CD8-positive, alpha-beta memory T cell (primary cell): ENCODE measurements around the gene COLEC11. TPM values are rescaled to one million over a fixed set of nuclear protein-coding genes. Genes with fewer than 3 reads are reported as not detected.
"Not testable (repeated sequence)": the region's sequence is repeated elsewhere in the genome, so short reads cannot be mapped to it uniquely, and the experiment has no call there.

Experiments used
- CTCF ChIA-PET: fragments of 350-600 bp; sonication (Branson Sonifier 250); formaldehyde crosslinking; loops from one replicate; lab custom pipeline; 2021; ENCODE audit warnings: antibody characterized with exemption; lab: Charles Lee
- POLR2A ChIA-PET: fragments of 350-600 bp; sonication (Branson Sonifier 250); formaldehyde crosslinking; loops from one replicate; lab custom pipeline; 2021; ENCODE audit warnings: antibody characterized with exemption; lab: Charles Lee
- DNase-seq, 5 donors: peaks; one replicate each; pipeline versions ENCODE4 v3.0.0 to v3.0.0-alpha.2; 2020 to 2022; ENCODE audit warnings: mixed read lengths in 1 of 5
- H3K27ac ChIP-seq: one replicate; pipeline ENCODE4 v1.7.0; 2013; ENCODE audit warnings: low read depth, mild to moderate bottlenecking, low read length, moderate library complexity
- H3K27me3 ChIP-seq: 2 replicates; pipeline ENCODE4 v1.7.0; 2013; ENCODE audit warnings: low read length, mild to moderate bottlenecking; ENCODE audit not compliant: insufficient read depth, poor library complexity, severe bottlenecking
- H3K36me3 ChIP-seq: 2 replicates; pipeline ENCODE4 v1.7.0; 2013; ENCODE audit warnings: mild to moderate bottlenecking, low read length, moderate library complexity; ENCODE audit not compliant: insufficient read depth
- H3K4me1 ChIP-seq: 2 replicates; pipeline ENCODE4 v1.7.0; 2013; ENCODE audit warnings: mild to moderate bottlenecking, low read length, moderate library complexity; ENCODE audit not compliant: insufficient read depth
- H3K4me3 ChIP-seq: 2 replicates; pipeline ENCODE4 v1.7.0; 2013; ENCODE audit warnings: mild to moderate bottlenecking, low read length
- H3K9me3 ChIP-seq: 2 replicates; pipeline ENCODE4 v1.7.0; 2013; ENCODE audit warnings: mild to moderate bottlenecking, low read length
- H3K27ac Mint-ChIP-seq, 8 donors: one replicate each; pipeline ENCODE4 v1.8.0; 2020 to 2021; ENCODE audit warnings: mixed read lengths in 8 of 8, mild to moderate bottlenecking in 6 of 8, inconsistent platforms in 3 of 8, moderate library complexity in 3 of 8
- H3K27me3 Mint-ChIP-seq, 2 donors: one replicate each; pipeline ENCODE4 v1.8.0; 2020 to 2021; ENCODE audit warnings: mixed read lengths in 2 of 2, mild to moderate bottlenecking in 1 of 2, moderate library complexity in 1 of 2
- H3K36me3 Mint-ChIP-seq, 3 donors: one replicate each; pipeline ENCODE4 v1.8.0; 2020 to 2021; ENCODE audit warnings: mixed read lengths in 3 of 3, inconsistent platforms in 1 of 3, mild to moderate bottlenecking in 1 of 3
- H3K4me1 Mint-ChIP-seq, 3 donors: one replicate each; pipeline ENCODE4 v1.8.0; 2020 to 2021; ENCODE audit warnings: mixed read lengths in 3 of 3, inconsistent platforms in 1 of 3, mild to moderate bottlenecking in 1 of 3
- H3K4me3 Mint-ChIP-seq, 7 donors: one replicate each; pipeline ENCODE4 v1.8.0; 2020 to 2021; ENCODE audit warnings: mixed read lengths in 7 of 7, mild to moderate bottlenecking in 6 of 7, moderate library complexity in 4 of 7, inconsistent platforms in 2 of 7
- H3K9me3 Mint-ChIP-seq, 5 donors: one replicate each; pipeline ENCODE4 v1.8.0; 2020 to 2022; ENCODE audit warnings: mixed read lengths in 5 of 5, mild to moderate bottlenecking in 3 of 5, moderate library complexity in 2 of 5, inconsistent platforms in 1 of 5
- polyA plus RNA-seq: library from polyadenylated mRNA; unstranded; fragments of 300-500 nt; fragmentation: Illumina TruSeq; gene quantifications from one replicate; pipeline ENCODE4 v1.2.3, GENCODE V29; 2021
- total RNA-seq, 2 experiments: library from RNA; stranded (reverse); gene quantifications; one replicate each; pipeline ENCODE4 v1.2.3, GENCODE V29; 2021

COLEC11 gene
- total and polyA plus RNA-seq, 3 experiments from 2014 or later, result 0.24 to 0.29 TPM; not detected in 1

DNA sequence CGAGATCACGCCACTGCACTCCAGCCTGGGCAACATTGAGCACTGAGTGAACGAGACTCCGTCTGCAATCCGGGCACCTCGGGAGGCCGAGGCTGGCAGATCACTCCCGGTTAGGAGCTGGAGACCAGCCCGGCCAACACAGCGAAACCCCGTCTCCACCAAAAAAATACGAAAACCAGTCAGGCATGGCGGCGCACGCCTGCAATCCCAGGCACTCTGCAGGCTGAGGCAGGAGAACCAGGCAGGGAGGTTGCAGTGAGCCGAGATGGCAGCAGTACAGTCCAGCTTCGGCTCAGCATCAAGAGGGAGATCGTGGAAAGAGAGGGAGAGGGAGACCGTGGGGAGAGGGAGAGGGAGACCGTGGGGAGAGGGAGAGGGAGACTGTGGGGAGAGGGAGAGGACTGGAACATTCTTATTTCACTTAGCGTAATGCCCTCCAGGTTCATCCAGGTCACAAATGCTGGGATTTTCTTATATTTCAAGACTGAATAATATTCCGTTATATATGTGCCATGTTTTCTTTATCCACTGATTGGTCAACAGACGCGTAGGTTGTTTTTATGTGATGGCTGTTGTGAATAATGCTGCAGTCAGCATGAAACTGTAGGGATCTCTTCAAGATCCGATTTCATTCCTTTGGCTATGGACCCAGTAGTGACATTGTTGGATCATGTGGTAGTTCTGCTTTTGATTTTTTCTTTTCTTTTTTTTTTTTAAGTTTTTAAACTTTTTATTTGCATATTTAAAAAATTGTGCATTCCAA, 21.7 kb downstream of the COLEC11 start:
- not testable (repeated sequence) for H3K27me3 Mint-ChIP-seq
- H3K9me3 Mint-ChIP-seq, result peaks cover 0 to 23% (median 13%) of the 10 kb centered on the region in 5 donors

GRCh38 chr2:3617198-3617890, 22.4 kb downstream of the COLEC11 start:
- no peak overlapping the region for H3K27ac ChIP-seq
- no peak for DNase-seq
- no peaks in the 10 kb centered on the region for H3K27me3 ChIP-seq
- no peaks in the 10 kb centered on the region for H3K4me1 ChIP-seq
- H3K36me3 Mint-ChIP-seq, result peaks cover 0 to 10% (median 0%) of the 10 kb centered on the region in 3 donors
- no peaks in the 10 kb centered on the region for H3K27me3 Mint-ChIP-seq
- no peaks in the 10 kb centered on the region for H3K36me3 ChIP-seq
- H3K4me3 Mint-ChIP-seq, result no peak overlapping the region
- H3K4me3 ChIP-seq, result no peak overlapping the region
- no peak overlapping the region for H3K27ac Mint-ChIP-seq
- ChIA-PET CTCF (no interaction called here), POLR2A (no interaction called here)
- H3K4me1 Mint-ChIP-seq, result no peaks in the 10 kb centered on the region
- peaks cover 0 to 23% (median 13%) of the 10 kb centered on the region in 5 donors for H3K9me3 Mint-ChIP-seq
- H3K9me3 ChIP-seq, result no peaks in the 10 kb centered on the region

More for the DNA sequence above, 21.7 kb downstream of the COLEC11 start:
- H3K27ac Mint-ChIP-seq, POLR2A ChIA-PET, DNase-seq, CTCF ChIA-PET, H3K9me3 ChIP-seq, H3K27me3 ChIP-seq, H3K27ac ChIP-seq, H3K4me3 Mint-ChIP-seq, H3K4me1 ChIP-seq, H3K4me1 Mint-ChIP-seq, H3K4me3 ChIP-seq, H3K36me3 ChIP-seq: not testable (repeated sequence)
- peaks cover 0 to 15% (median 0%) of the 10 kb centered on the region in 3 donors for H3K36me3 Mint-ChIP-seq

- Mint-ChIP-seq H3K27ac (no peak overlapping the region), H3K4me1 (no peaks in the 10 kb centered on the region), H3K4me3 (no peak overlapping the region), H3K27me3 (no peaks in the 10 kb centered on the region), H3K9me3 (peaks cover 0 to 23% (median 13%) of the 10 kb centered on the region in 5 donors), H3K36me3 (peaks cover 0 to 10% (median 0%) of the 10 kb centered on the region in 3 donors)
- no peaks in the 10 kb centered on the region for H3K27me3 ChIP-seq
- H3K36me3 ChIP-seq, result no peaks in the 10 kb centered on the region
- H3K27ac ChIP-seq, result no peak overlapping the region
- DNase-seq, result no peak
- no peaks in the 10 kb centered on the region for H3K4me1 ChIP-seq
- POLR2A ChIA-PET, result no interaction called here
- H3K4me3 ChIP-seq, result no peak overlapping the region
- CTCF ChIA-PET, result no interaction called here
- H3K9me3 ChIP-seq, result no peaks in the 10 kb centered on the region
Observed at GRCh38 chr2:3618367-3618766, 23.5 kb downstream of the COLEC11 start.

- H3K4me1 Mint-ChIP-seq, result no peaks in the 10 kb centered on the region
- peaks cover 0 to 20% (median 11%) of the 10 kb centered on the region in 5 donors for H3K9me3 Mint-ChIP-seq
- peaks cover 0 to 10% (median 0%) of the 10 kb centered on the region in 3 donors for H3K36me3 Mint-ChIP-seq
- ChIA-PET POLR2A (no interaction called here), CTCF (no interaction called here)
- H3K27ac Mint-ChIP-seq, result no peak overlapping the region
- DNase-seq, result no peak
- Histone ChIP-seq H3K27ac (no peak overlapping the region), H3K9me3 (no peaks in the 10 kb centered on the region), H3K4me3 (no peak overlapping the region), H3K4me1 (no peaks in the 10 kb centered on the region), H3K36me3 (no peaks in the 10 kb centered on the region), H3K27me3 (no peaks in the 10 kb centered on the region)
- no peak overlapping the region for H3K4me3 Mint-ChIP-seq
- H3K27me3 Mint-ChIP-seq, result peaks cover 0 to 2% of the 10 kb centered on the region in 2 donors
Observed at GRCh38 chr2:3619033-3619432, 24.1 kb downstream of the COLEC11 start.

GRCh38 chr2:3619661-3620060, 24.7 kb downstream of the COLEC11 start:
- H3K4me1 Mint-ChIP-seq, DNase-seq, H3K36me3 Mint-ChIP-seq, H3K4me1 ChIP-seq, H3K27ac ChIP-seq, H3K27ac Mint-ChIP-seq, H3K36me3 ChIP-seq, H3K27me3 ChIP-seq, H3K27me3 Mint-ChIP-seq, H3K4me3 Mint-ChIP-seq, POLR2A ChIA-PET, H3K9me3 ChIP-seq, H3K4me3 ChIP-seq: not testable (repeated sequence)
- peaks cover 0 to 16% (median 11%) of the 10 kb centered on the region in 5 donors for H3K9me3 Mint-ChIP-seq
- CTCF ChIA-PET, result interaction anchor here (1.1 kb wide), 1 partner anchor 9 kb away, joined by 3 read pairs; no protein-coding TSS in a partner anchor

- Mint-ChIP-seq H3K9me3 (peaks cover 0 to 10% (median 7%) of the 10 kb centered on the region in 5 donors), H3K4me3 (no peak overlapping the region), H3K27me3 (peaks cover 0 to 2% of the 10 kb centered on the region in 2 donors), H3K36me3 (peaks cover 0 to 10% (median 0%) of the 10 kb centered on the region in 3 donors), H3K27ac (no peak overlapping the region), H3K4me1 (no peaks in the 10 kb centered on the region)
- POLR2A ChIA-PET, result no interaction called here
- Histone ChIP-seq H3K36me3 (no peaks in the 10 kb centered on the region), H3K27me3 (no peaks in the 10 kb centered on the region), H3K4me1 (no peaks in the 10 kb centered on the region), H3K27ac (no peak overlapping the region), H3K4me3 (no peak overlapping the region), H3K9me3 (no peaks in the 10 kb centered on the region)
- CTCF ChIA-PET, result interaction anchor here (1.1 kb wide), 1 partner anchor 8 kb away, joined by 3 read pairs; no protein-coding TSS in a partner anchor
- DNase-seq, result no peak
Observed at GRCh38 chr2:3620834-3621233, 25.9 kb downstream of the COLEC11 start.

DNA sequence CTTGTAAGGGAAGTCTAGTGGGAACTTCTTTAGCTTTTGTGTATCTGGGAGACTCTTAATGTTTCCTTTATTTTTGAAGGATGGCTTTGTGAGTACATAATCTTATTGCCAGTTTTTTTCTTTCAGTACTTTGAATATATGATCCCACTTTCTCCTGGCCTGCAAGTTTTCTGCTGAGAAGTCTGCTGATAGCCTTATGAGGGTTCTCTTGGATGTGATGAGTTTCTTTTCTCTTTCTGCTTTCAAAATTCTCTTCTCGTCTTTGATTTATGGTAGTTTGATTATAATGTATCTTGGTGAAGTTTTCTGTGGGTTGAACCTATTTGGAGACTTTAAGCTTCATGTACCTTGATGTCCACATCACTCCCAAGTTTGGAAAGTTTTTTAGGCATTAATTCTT, 28.1 kb downstream of the COLEC11 start:
- H3K36me3 Mint-ChIP-seq, result peaks cover 0 to 2% (median 0%) of the 10 kb centered on the region in 3 donors
- H3K27me3 Mint-ChIP-seq, result peaks cover 3 to 5% of the 10 kb centered on the region in 2 donors
- no peaks in the 10 kb centered on the region for H3K9me3 ChIP-seq
- no peak overlapping the region for H3K4me3 Mint-ChIP-seq
- no peak for DNase-seq
- H3K27ac Mint-ChIP-seq, result no peak overlapping the region
- H3K9me3 Mint-ChIP-seq, result peaks cover 0 to 4% (median 0%) of the 10 kb centered on the region in 5 donors
- H3K4me1 Mint-ChIP-seq, result no peaks in the 10 kb centered on the region
- H3K27ac ChIP-seq, result no peak overlapping the region
- H3K4me1 ChIP-seq, result no peaks in the 10 kb centered on the region
- no peak overlapping the region for H3K4me3 ChIP-seq
- CTCF ChIA-PET, result interaction anchor here (1.6 kb wide), 1 partner anchor 199 kb away, joined by 4 read pairs; no protein-coding TSS in a partner anchor
- POLR2A ChIA-PET, result no interaction called here
- no peaks in the 10 kb centered on the region for H3K27me3 ChIP-seq
- no peaks in the 10 kb centered on the region for H3K36me3 ChIP-seq
